ENCODE measurements around the gene SLC38A10. TPM values are rescaled to one million over a fixed set of nuclear protein-coding genes. Genes with fewer than 3 reads are reported as not detected.

The SLC38A10 gene
- total RNA-seq, 1 experiment from 2014 or later: 75.1 TPM

- peaks cover 17% of the 10 kb centered on the region for H3K4me1 ChIP-seq (ENCODE audit: insufficient read depth, low read length, poor library complexity, severe bottlenecking)
- TF ChIP-seq EZH2 (IDR thresholded peaks at IDR 0.05; ENCODE audit: borderline replicate concordance, low read depth, low read length, poor library complexity, severe bottlenecking): no peak
- no peak for TF ChIP-seq CTCF (conservative IDR thresholded peaks at IDR 0.05; ENCODE audit: low read depth, low read length)
- intact Hi-C loops (cut with micrococcal nuclease; ENCODE audit: unreplicated experiment): no loop called here
- H3K27me3 ChIP-seq (replicated peaks; ENCODE audit: insufficient read depth, low read depth, low read length, poor library complexity): no peaks in the 10 kb centered on the region
- no peaks in the 10 kb centered on the region for H3K36me3 ChIP-seq (ENCODE audit: insufficient read depth, low read length, poor library complexity, severe bottlenecking)
- POLR2A ChIA-PET (ENCODE audit: low non-redundant PET): no interaction called here
- H3K9me3 ChIP-seq (ENCODE audit: low read depth, low read length, poor library complexity, severe bottlenecking): no peaks in the 10 kb centered on the region
- no peak for DNase-seq (ENCODE audit: low spot score)
- BruUV-seq (replicated peaks): no TSS peak
- H3K27ac ChIP-seq (ENCODE audit: low read depth, low read length, poor library complexity, severe bottlenecking): no peak overlapping the region
- CTCF ChIA-PET: interaction anchor here (0.8 kb wide), 1 partner anchor 68 kb away, joined by 7 read pairs; no protein-coding TSS in a partner anchor
- no peak overlapping the region for H3K4me3 ChIP-seq (ENCODE audit: low read depth, low read length, poor library complexity, severe bottlenecking)
Observed at GRCh38 chr17:81210466-81210865, 84.6 kb downstream of the SLC38A10 start.

- TF ChIP-seq CTCF (conservative IDR thresholded peaks at IDR 0.05; ENCODE audit: low read depth, low read length): no peak
- no peak for TF ChIP-seq EZH2 (IDR thresholded peaks at IDR 0.05; ENCODE audit: borderline replicate concordance, low read depth, low read length, poor library complexity, severe bottlenecking)
- no peak for DNase-seq (ENCODE audit: low spot score)
- Histone ChIP-seq H3K4me1 (ENCODE audit: insufficient read depth, low read length, poor library complexity, severe bottlenecking) (peaks cover 17% of the 10 kb centered on the region), H3K27ac (ENCODE audit: low read depth, low read length, poor library complexity, severe bottlenecking) (no peak overlapping the region), H3K9me3 (ENCODE audit: low read depth, low read length, poor library complexity, severe bottlenecking) (no peaks in the 10 kb centered on the region), H3K4me3 (ENCODE audit: low read depth, low read length, poor library complexity, severe bottlenecking) (no peak overlapping the region), H3K36me3 (ENCODE audit: insufficient read depth, low read length, poor library complexity, severe bottlenecking) (no peaks in the 10 kb centered on the region), H3K27me3 (replicated peaks; ENCODE audit: insufficient read depth, low read depth, low read length, poor library complexity) (no peaks in the 10 kb centered on the region)
- ChIA-PET POLR2A (ENCODE audit: low non-redundant PET) (no interaction called here), CTCF (no interaction called here)
- BruUV-seq (replicated peaks): no TSS peak
- intact Hi-C loops (cut with micrococcal nuclease; ENCODE audit: unreplicated experiment): no loop called here
Observed at GRCh38 chr17:81209141-81209540, 86.0 kb downstream of the SLC38A10 start.

- no peaks in the 10 kb centered on the region for H3K36me3 ChIP-seq (ENCODE audit: insufficient read depth, low read length, poor library complexity, severe bottlenecking)
- H3K9me3 ChIP-seq (ENCODE audit: low read depth, low read length, poor library complexity, severe bottlenecking): no peaks in the 10 kb centered on the region
- no peak for TF ChIP-seq EZH2 (IDR thresholded peaks at IDR 0.05; ENCODE audit: borderline replicate concordance, low read depth, low read length, poor library complexity, severe bottlenecking)
- no peak for TF ChIP-seq CTCF (conservative IDR thresholded peaks at IDR 0.05; ENCODE audit: low read depth, low read length)
- no peak overlapping the region for H3K4me3 ChIP-seq (ENCODE audit: low read depth, low read length, poor library complexity, severe bottlenecking)
- DNase-seq (ENCODE audit: low spot score): no peak
- ChIA-PET CTCF (no interaction called here), POLR2A (ENCODE audit: low non-redundant PET) (no interaction called here)
- peaks cover 17% of the 10 kb centered on the region for H3K4me1 ChIP-seq (ENCODE audit: insufficient read depth, low read length, poor library complexity, severe bottlenecking)
- intact Hi-C loops (cut with micrococcal nuclease; ENCODE audit: unreplicated experiment): no loop called here
- no TSS peak for BruUV-seq (replicated peaks)
- H3K27me3 ChIP-seq (replicated peaks; ENCODE audit: insufficient read depth, low read depth, low read length, poor library complexity): no peaks in the 10 kb centered on the region
- no peak overlapping the region for H3K27ac ChIP-seq (ENCODE audit: low read depth, low read length, poor library complexity, severe bottlenecking)
Observed at GRCh38 chr17:81208651-81209050, 86.5 kb downstream of the SLC38A10 start.
